Astrocyte (in vitro differentiated cells and primary cell): ENCODE results near the gene PCBP3.

ENCODE experiments used
- EZH2 ChIP-seq: IDR thresholded peaks from 2 replicates; pipeline ENCODE4 v1.6.1; 2012; ENCODE audit warnings: mild to moderate bottlenecking, low read length, inconsistent platforms; ENCODE audit not compliant: insufficient read depth
- TF ChIP-seq, protein P1 (sequence below): IDR thresholded peaks from 2 replicates; pipeline ENCODE4 v1.5.1; 2011; ENCODE audit warnings: low read depth, mild to moderate bottlenecking, inconsistent platforms, low read length, moderate library complexity; ENCODE audit not compliant: insufficient read depth

- TF ChIP-seq, protein P1, sequence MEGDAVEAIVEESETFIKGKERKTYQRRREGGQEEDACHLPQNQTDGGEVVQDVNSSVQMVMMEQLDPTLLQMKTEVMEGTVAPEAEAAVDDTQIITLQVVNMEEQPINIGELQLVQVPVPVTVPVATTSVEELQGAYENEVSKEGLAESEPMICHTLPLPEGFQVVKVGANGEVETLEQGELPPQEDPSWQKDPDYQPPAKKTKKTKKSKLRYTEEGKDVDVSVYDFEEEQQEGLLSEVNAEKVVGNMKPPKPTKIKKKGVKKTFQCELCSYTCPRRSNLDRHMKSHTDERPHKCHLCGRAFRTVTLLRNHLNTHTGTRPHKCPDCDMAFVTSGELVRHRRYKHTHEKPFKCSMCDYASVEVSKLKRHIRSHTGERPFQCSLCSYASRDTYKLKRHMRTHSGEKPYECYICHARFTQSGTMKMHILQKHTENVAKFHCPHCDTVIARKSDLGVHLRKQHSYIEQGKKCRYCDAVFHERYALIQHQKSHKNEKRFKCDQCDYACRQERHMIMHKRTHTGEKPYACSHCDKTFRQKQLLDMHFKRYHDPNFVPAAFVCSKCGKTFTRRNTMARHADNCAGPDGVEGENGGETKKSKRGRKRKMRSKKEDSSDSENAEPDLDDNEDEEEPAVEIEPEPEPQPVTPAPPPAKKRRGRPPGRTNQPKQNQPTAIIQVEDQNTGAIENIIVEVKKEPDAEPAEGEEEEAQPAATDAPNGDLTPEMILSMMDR, result no peak
- TF ChIP-seq EZH2, result no peak
Measured at GRCh38 chr21:45868086-45868485, 224.6 kb downstream of the PCBP3 start.
